Kidney epithelial cell (primary cell): ENCODE data around the gene FKRP. TPM values are rescaled to one million over a fixed set of nuclear protein-coding genes. Genes with fewer than 3 reads are reported as not detected.
A peak's percentile ranks its signal among the peaks of the same experiment; 100 is the strongest.

Experiments used
- DNase-seq: peaks from one replicate; pipeline ENCODE4 v3.0.0-alpha.2; 2010; ENCODE audit warnings: low read depth
- H3K27me3 ChIP-seq: 2 replicates; pipeline ENCODE4 v1.6.0; 2011; ENCODE audit warnings: low read length; ENCODE audit not compliant: control insufficient read depth, insufficient read depth
- H3K36me3 ChIP-seq: 2 replicates; pipeline ENCODE4 v1.5.1; 2011; ENCODE audit warnings: low read length; ENCODE audit not compliant: control insufficient read depth, insufficient read depth
- H3K4me3 ChIP-seq: 2 replicates; pipeline ENCODE4 v1.5.1; 2011; ENCODE audit warnings: low read depth, mild to moderate bottlenecking, control low read depth, low read length
- CTCF ChIP-seq: IDR thresholded peaks from 2 replicates; pipeline ENCODE4 v1.5.1; 2011; ENCODE audit warnings: mild to moderate bottlenecking, moderate library complexity, low read length, control low read depth, inconsistent platforms; ENCODE audit not compliant: insufficient read depth, poor library complexity, severe bottlenecking
- total RNA-seq: library from RNA; depleted of rRNA; stranded (reverse); fragments of >200 nt; gene quantifications from 2 replicates; pipeline ENCODE4 v1.2.3, GENCODE V29; 2015

Gene FKRP
- total RNA-seq, 1 donor from 2014 or later = 25.7 TPM

DNA sequence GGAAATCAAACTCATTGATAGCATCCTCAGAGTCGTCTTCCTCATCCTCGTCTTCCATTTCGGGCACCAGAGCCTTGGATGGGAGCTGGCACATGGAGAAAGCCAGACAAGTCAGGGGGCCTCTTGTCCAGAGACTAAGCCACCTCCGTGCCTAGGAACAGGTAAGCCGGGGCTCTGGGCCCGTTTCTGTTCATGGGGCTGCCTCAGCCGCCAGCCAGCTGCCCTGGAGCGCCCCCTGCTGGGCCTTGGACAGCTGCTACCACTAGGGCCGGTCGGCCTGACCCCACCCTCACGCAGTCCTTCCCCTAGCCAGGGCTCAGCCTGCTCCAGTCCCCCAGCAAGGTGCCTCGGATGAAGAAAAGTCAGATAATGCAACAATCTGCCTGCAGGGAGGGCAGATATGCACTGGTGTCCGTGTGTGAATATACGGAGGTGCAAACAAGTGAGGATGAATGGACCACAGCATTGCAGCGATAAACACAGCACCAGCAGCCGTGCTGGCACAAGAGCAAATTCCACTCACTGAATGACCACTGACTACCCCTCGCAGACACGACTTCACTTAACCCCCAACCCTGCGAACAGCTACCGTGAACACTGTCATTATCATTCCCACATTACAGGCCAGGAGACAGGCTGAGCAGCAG, 17.0 kb upstream of the FKRP start:
- DNase-seq = no peak
- peak; percentile 95 for TF ChIP-seq CTCF
- Histone ChIP-seq H3K27me3 (no peaks in the 10 kb centered on the region), H3K4me3 (no peak overlapping the region), H3K36me3 (peaks cover 13% of the 10 kb centered on the region)

DNA sequence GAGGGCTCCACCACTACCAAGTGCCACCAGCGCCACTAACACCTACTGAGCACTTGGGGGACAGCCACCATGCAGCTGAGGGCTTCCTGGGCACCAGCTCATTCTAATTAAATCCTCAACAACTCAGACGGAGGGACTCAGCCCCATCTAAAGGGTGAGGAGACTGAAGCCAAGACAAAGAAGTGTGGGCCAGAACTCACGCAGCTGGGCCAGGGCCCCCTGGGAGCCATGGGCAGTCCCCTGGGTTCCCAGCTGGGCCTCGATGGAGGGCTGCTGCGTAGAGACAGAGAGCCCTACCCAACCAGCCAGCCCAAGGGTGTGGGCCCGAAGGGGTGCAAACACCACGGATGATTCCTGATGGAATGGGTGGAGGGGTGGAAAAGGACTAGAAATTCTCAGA, 16.2 kb upstream of the FKRP start:
- Histone ChIP-seq H3K27me3 (no peaks in the 10 kb centered on the region), H3K36me3 (peaks cover 13% of the 10 kb centered on the region), H3K4me3 (no peak overlapping the region)
- DNase-seq = no peak
- no peak for TF ChIP-seq CTCF

- no peak for DNase-seq
- Histone ChIP-seq H3K27me3 (no peaks in the 10 kb centered on the region), H3K36me3 (peaks cover 13% of the 10 kb centered on the region), H3K4me3 (no peak overlapping the region)
- no peak for TF ChIP-seq CTCF
Measured at GRCh38 chr19:46730187-46730586, 15.7 kb upstream of the FKRP start.

- Histone ChIP-seq H3K4me3 (no peak overlapping the region), H3K27me3 (no peaks in the 10 kb centered on the region), H3K36me3 (peaks cover 11% of the 10 kb centered on the region)
- TF ChIP-seq CTCF = no peak
- no peak for DNase-seq
Measured at GRCh38 chr19:46730595-46730994, 15.3 kb upstream of the FKRP start.

DNA sequence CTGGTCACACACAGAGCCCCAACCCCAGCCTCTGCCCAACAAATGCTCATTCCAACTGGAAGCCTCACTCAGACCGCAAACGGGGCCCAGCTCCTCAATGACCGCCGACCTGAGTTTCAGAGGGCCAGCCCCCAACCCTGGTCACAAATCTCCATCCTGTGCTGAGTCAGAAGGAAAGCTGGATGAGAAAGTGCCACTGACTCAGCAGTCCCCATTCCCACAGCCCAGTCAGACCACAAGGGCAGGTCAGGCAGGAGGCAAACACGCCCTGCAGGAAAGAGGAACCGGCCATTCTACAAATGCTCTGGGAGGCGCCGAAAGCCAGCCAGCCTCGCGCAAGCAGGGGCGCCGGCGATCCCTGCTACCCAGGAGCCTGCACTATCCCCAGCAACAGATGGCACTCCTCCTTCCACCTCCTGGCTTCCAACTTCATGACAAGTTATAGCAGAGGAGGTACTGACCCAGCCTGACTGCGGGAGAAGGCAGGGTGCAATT, 14.8 kb upstream of the FKRP start:
- H3K27me3 ChIP-seq = no peaks in the 10 kb centered on the region
- DNase-seq = peak; percentile 75
- peaks cover 11% of the 10 kb centered on the region for H3K36me3 ChIP-seq
- no peak overlapping the region for H3K4me3 ChIP-seq
- TF ChIP-seq CTCF = no peak

DNA sequence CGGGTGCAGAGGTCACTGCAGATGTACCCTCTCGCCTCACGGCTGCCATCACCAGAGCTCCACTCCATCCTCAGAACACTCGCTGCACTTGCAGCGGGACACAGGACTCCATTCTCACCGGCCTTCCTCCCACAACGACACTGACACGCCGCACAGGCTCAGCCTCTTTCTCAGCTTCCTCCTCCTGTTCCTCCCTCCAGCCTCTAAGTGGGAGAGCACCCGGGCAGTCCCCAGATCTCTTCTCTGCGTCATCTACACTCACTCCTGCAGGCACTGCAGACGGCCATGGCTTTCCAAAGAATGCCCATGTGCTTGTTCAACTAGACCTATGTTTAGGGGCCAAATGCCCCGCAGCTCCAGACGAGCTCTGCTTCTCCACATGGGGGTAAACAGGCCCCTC, 14.3 kb upstream of the FKRP start:
- DNase-seq = no peak

More for the DNA sequence above, 14.3 kb upstream of the FKRP start:
- H3K36me3 ChIP-seq = peaks cover 11% of the 10 kb centered on the region
- no peak overlapping the region for H3K4me3 ChIP-seq
- no peaks in the 10 kb centered on the region for H3K27me3 ChIP-seq
- TF ChIP-seq CTCF = no peak
